ENCODE data around the gene TAS2R19. TPM values are rescaled to one million over a fixed set of nuclear protein-coding genes. Genes with fewer than 3 reads are reported as not detected.

TAS2R19 gene
- total RNA-seq, 4 donors from 2014 or later = 2.6 to 32.1 (median 8.2) TPM

DNA sequence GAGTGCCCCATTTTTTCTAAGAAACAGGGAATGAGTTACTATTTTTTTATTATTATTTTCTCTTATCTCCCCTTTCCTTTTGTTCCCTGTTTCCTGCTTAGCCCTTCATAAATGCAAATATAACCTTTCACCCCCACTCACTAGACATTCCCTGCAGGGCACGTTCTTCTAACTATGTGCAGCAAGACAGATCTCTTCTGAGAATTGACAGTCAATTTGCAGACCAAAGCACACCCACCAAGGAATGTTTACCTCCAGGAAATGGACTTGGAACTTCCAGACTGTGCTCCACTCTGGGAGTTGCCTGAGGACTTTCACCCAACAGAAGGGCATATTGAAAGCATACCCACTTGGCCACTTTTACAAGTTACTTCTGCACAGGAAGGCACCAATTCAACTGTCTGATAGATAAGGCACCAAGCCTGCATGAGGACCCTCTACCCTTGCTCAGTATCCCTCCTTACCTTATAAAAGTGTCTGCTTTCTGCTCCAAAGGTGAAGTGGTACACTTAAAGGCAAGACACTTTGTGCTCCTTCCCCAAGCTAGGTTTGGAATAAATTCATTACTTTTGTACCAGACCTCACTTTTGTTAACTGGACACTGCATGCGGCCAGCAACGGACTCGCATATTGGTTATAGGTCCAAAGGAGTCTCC lies 6.5 kb downstream of the TAS2R19 start:
- Histone ChIP-seq H3K4me1 (no peaks in the 10 kb centered on the region), H3K36me3 (no peaks in the 10 kb centered on the region), H3K27ac (no peak overlapping the region), H3K4me3 (no peak overlapping the region), H3K9me3 (no peaks in the 10 kb centered on the region), H3K27me3 (no peaks in the 10 kb centered on the region)
- intact Hi-C loops (cut with DNase I; ENCODE audit: low total_unique reads) = no loop called here
- DNase-seq = no peak
- TF ChIP-seq POLR2A (IDR thresholded peaks at IDR 0.05) = no peak
- TF ChIP-seq, protein P1, sequence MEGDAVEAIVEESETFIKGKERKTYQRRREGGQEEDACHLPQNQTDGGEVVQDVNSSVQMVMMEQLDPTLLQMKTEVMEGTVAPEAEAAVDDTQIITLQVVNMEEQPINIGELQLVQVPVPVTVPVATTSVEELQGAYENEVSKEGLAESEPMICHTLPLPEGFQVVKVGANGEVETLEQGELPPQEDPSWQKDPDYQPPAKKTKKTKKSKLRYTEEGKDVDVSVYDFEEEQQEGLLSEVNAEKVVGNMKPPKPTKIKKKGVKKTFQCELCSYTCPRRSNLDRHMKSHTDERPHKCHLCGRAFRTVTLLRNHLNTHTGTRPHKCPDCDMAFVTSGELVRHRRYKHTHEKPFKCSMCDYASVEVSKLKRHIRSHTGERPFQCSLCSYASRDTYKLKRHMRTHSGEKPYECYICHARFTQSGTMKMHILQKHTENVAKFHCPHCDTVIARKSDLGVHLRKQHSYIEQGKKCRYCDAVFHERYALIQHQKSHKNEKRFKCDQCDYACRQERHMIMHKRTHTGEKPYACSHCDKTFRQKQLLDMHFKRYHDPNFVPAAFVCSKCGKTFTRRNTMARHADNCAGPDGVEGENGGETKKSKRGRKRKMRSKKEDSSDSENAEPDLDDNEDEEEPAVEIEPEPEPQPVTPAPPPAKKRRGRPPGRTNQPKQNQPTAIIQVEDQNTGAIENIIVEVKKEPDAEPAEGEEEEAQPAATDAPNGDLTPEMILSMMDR (IDR thresholded peaks at IDR 0.05) = no peak

DNA sequence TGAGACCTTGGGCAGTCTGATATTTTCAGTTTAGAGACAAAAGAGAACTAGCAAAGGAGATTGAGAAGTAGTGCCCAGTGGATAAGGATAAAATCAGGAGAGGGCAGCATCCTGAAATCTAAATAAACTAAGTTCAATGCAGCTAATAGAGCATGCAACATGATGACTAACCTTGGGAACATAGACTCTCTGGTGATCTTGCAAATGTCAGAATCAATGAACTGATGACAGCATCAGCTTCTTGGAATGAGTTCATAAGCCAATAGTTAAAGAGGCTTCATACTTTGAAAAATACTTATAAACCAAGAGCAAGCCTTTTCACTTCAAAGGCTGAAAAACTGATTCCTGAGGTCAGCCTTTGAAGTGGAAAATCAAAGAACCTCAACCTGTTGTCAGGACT lies 8.2 kb downstream of the TAS2R19 start:
- no peak overlapping the region for H3K4me3 ChIP-seq
- no peaks in the 10 kb centered on the region for H3K9me3 ChIP-seq
- TF ChIP-seq, protein P1 (IDR thresholded peaks at IDR 0.05) = no peak
- TF ChIP-seq POLR2A (IDR thresholded peaks at IDR 0.05) = no peak
- H3K4me1 ChIP-seq = no peaks in the 10 kb centered on the region
- H3K27ac ChIP-seq = no peak overlapping the region
- intact Hi-C loops (cut with DNase I; ENCODE audit: low total_unique reads) = no loop called here
- no peaks in the 10 kb centered on the region for H3K27me3 ChIP-seq
- no peaks in the 10 kb centered on the region for H3K36me3 ChIP-seq
- DNase-seq = no peak

DNA sequence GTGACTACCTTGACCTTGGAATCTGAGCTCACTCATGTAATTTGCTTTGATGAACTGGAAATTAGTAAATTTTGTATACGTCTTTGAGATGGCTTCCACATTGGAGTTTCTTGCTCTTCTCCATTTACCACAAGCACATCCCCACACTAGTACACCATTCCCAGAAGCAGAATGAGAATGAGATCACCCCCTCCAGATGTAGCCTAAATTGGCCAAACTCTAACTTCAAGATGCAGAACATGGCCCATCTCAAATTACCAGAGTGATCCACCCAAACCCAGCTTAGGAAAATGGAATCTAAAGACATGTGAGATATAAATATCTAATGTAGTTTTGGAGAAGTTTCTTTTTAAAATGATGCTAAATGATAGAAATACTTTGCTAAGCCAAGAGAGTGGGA lies 14.8 kb downstream of the TAS2R19 start:
- Histone ChIP-seq H3K36me3 (peaks cover 0 to 6% of the 10 kb centered on the region in 2 donors), H3K4me1 (no peaks in the 10 kb centered on the region), H3K27ac (no peak overlapping the region), H3K4me3 (no peak overlapping the region), H3K27me3 (no peaks in the 10 kb centered on the region), H3K9me3 (no peaks in the 10 kb centered on the region)
- intact Hi-C loops (cut with DNase I; ENCODE audit: low total_unique reads) = no loop called here
- DNase-seq = no peak
- TF ChIP-seq, protein P1 (IDR thresholded peaks at IDR 0.05) = no peak
- TF ChIP-seq POLR2A (IDR thresholded peaks at IDR 0.05) = no peak

DNA sequence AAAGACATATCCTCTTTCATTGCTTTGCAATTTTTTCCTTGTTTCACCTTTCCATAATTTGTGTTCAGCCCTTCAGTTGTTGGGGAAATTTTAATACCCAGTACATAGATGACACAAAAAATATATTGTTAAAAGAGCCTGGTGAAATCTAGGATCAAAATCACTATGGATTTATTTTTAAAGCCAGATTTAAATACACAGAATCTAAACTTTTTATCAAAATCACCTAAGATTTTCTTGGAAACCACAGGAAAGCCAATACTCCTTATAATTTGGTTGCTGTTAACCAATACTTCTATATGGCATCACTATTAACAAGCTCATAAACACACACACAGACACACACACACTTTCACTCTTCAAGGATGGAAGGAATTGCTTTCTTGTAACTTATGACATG lies 24.2 kb downstream of the TAS2R19 start, which contains the start of gene TAS2R20:
Gene TAS2R20, minus strand, starts transcription at position 101 of the 400 bp plus-strand sequence. CDS start 429 bp downstream, outside the sequence.
- Histone ChIP-seq H3K36me3 (peaks cover 0 to 6% of the 10 kb centered on the region in 2 donors), H3K27ac (no peak within 1 kb of the TSS), H3K27me3 (no peaks in the 10 kb centered on the region), H3K4me1 (no peaks in the 10 kb centered on the region), H3K4me3 (no peak within 1 kb of the TSS), H3K9me3 (no peaks in the 10 kb centered on the region)
- intact Hi-C loops (cut with DNase I; ENCODE audit: low total_unique reads) = no loop called here
- TF ChIP-seq, protein P1 (IDR thresholded peaks at IDR 0.05) = no peak
- TF ChIP-seq POLR2A (IDR thresholded peaks at IDR 0.05) = no peak
- DNase-seq = no peak

DNA sequence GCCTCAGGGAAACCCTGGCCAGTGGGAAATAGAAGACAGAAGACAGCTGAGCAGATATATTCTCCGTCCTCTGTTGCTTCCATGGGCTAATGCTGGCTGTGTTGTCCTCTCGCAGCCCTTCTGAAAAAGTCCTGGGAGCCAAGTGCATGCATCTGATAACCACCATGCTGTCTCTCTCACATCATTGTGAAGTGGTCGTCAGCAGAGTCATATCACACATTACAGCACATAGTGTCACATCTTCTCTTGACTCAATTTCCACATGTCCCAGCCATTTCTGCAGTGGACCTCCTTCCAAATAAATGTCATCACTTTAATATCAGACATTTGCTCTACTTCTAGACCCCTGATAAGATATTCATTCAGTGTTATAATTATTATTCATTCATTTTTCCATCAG lies 28.1 kb downstream of the TAS2R19 start:
- no peak for DNase-seq
- no peaks in the 10 kb centered on the region for H3K4me1 ChIP-seq
- no peak overlapping the region for H3K27ac ChIP-seq
- TF ChIP-seq POLR2A (IDR thresholded peaks at IDR 0.05) = no peak
- TF ChIP-seq, protein P1 (IDR thresholded peaks at IDR 0.05) = no peak
- no peaks in the 10 kb centered on the region for H3K27me3 ChIP-seq
- H3K9me3 ChIP-seq = no peaks in the 10 kb centered on the region
- intact Hi-C loops (cut with DNase I; ENCODE audit: low total_unique reads) = no loop called here
- H3K4me3 ChIP-seq = no peak overlapping the region
- no peaks in the 10 kb centered on the region for H3K36me3 ChIP-seq
